GM23338 (cell line): ENCODE results near the gene SFR1. TPM values are rescaled to one million over a fixed set of nuclear protein-coding genes. Genes with fewer than 3 reads are reported as not detected.
A peak's percentile ranks its signal among the peaks of the same experiment; 100 is the strongest.

Experiments
- ATAC-seq: fragments of 200-7000 bp; cut with Tn5 transposase; 3 replicates; pipeline ENCODE4 v1.9.1; 2020
- DNase-seq: peaks from one replicate; pipeline ENCODE4 v3.0.0-alpha.2; 2015; ENCODE audit warnings: low spot score
- H2AFZ ChIP-seq: fragments of 200-600 bp; sonication (generic); 2 replicates; pipeline ENCODE4 v1.8.0; 2016; ENCODE audit warnings: antibody characterized with exemption, mild to moderate bottlenecking, moderate library complexity
- H3F3A ChIP-seq: fragments of 200-600 bp; sonication (generic); replicated peaks from 2 replicates; pipeline ENCODE4 v1.8.0; 2017; ENCODE audit warnings: antibody characterized with exemption, mixed run types, low read depth
- H3K27ac ChIP-seq: fragments of 200-600 bp; sonication (generic); 2 replicates; pipeline ENCODE4 v1.6.1; 2016; ENCODE audit warnings: low read depth
- H3K27me3 ChIP-seq: fragments of 200-600 bp; sonication (generic); 2 replicates; pipeline ENCODE4 v1.8.0; 2016; ENCODE audit warnings: mild to moderate bottlenecking, mixed run types, moderate library complexity; ENCODE audit not compliant: insufficient read depth
- H3K36me3 ChIP-seq: fragments of 200-600 bp; sonication (generic); 2 replicates; pipeline ENCODE4 v1.8.0; 2016; ENCODE audit warnings: mild to moderate bottlenecking; ENCODE audit not compliant: insufficient read depth
- H3K4me1 ChIP-seq: fragments of 200-600 bp; sonication (generic); 2 replicates; pipeline ENCODE4 v1.8.0; 2016; ENCODE audit warnings: mild to moderate bottlenecking, moderate library complexity; ENCODE audit not compliant: insufficient read depth
- H3K4me2 ChIP-seq: fragments of 200-600 bp; sonication (generic); 2 replicates; pipeline ENCODE4 v1.7.1; 2017; ENCODE audit warnings: mixed run types
- H3K4me3 ChIP-seq: fragments of 200-600 bp; sonication (generic); 2 replicates; pipeline ENCODE4 v1.6.1; 2016; ENCODE audit warnings: mixed run types
- H3K79me2 ChIP-seq: fragments of 200-600 bp; sonication (generic); replicated peaks from 2 replicates; pipeline ENCODE4 v1.8.0; 2017; ENCODE audit warnings: mild to moderate bottlenecking; ENCODE audit not compliant: insufficient read depth
- H3K9me2 ChIP-seq: fragments of 200-600 bp; sonication (generic); 2 replicates; pipeline ENCODE4 v1.8.0; 2017; ENCODE audit not compliant: insufficient read depth
- H4K20me1 ChIP-seq: fragments of 200-600 bp; sonication (generic); replicated peaks from 2 replicates; pipeline ENCODE4 v1.8.0; 2017; ENCODE audit warnings: mild to moderate bottlenecking; ENCODE audit not compliant: insufficient read depth
- H3K27ac Mint-ChIP-seq: 2 replicates; pipeline ENCODE4 v1.8.0; 2020; ENCODE audit warnings: inconsistent platforms, mild to moderate bottlenecking, moderate library complexity, mixed read lengths
- H3K27me3 Mint-ChIP-seq: 3 replicates; pipeline ENCODE4 v1.8.0; 2022; ENCODE audit warnings: low read depth, mild to moderate bottlenecking, moderate library complexity, mixed read lengths, inconsistent platforms; ENCODE audit not compliant: insufficient read depth, poor library complexity
- H3K36me3 Mint-ChIP-seq: 3 replicates; pipeline ENCODE4 v1.8.0; 2021; ENCODE audit warnings: low read depth, mild to moderate bottlenecking, inconsistent platforms, moderate library complexity, mixed read lengths
- H3K4me1 Mint-ChIP-seq: 3 replicates; pipeline ENCODE4 v1.8.0; 2020; ENCODE audit warnings: mild to moderate bottlenecking, inconsistent platforms, mixed read lengths
- H3K4me3 Mint-ChIP-seq: 3 replicates; pipeline ENCODE4 v1.8.0; 2021; ENCODE audit warnings: moderate library complexity, mild to moderate bottlenecking, inconsistent platforms, mixed read lengths
- H3K9me3 Mint-ChIP-seq: 3 replicates; pipeline ENCODE4 v1.8.0; 2020; ENCODE audit warnings: moderate library complexity, mild to moderate bottlenecking, inconsistent platforms, mixed read lengths
- CREB1 ChIP-seq: fragments of 250-450 bp; sonication (Bioruptor Pico); IDR thresholded peaks from 2 replicates; pipeline ENCODE4 v1.5.0; 2020; ENCODE audit warnings: low read depth, mild to moderate bottlenecking, moderate library complexity
- ETS1 ChIP-seq: IDR thresholded peaks from 2 replicates; pipeline ENCODE4 v1.6.1; 2016; ENCODE audit warnings: antibody characterized with exemption
- EZH2phosphoT487 ChIP-seq: fragments of 200-600 bp; sonication (generic); IDR thresholded peaks from one replicate; pipeline ENCODE4 v1.8.1; 2018; ENCODE audit warnings: antibody characterized with exemption; ENCODE audit not compliant: unreplicated experiment
- NANOG ChIP-seq: IDR thresholded peaks from 2 replicates; pipeline ENCODE4 v1.6.1; 2016; ENCODE audit warnings: antibody characterized with exemption, borderline replicate concordance
- POLR2AphosphoS5 ChIP-seq: IDR thresholded peaks from 2 replicates; pipeline ENCODE4 v1.6.1; 2016; ENCODE audit warnings: antibody characterized with exemption, low read depth
- STAT1 ChIP-seq: IDR thresholded peaks from one replicate; pipeline ENCODE4 v1.6.1; 2016; ENCODE audit warnings: antibody characterized with exemption; ENCODE audit not compliant: unreplicated experiment
- ZNF114 ChIP-seq: fragments of 250-450 bp; sonication (Bioruptor Pico); IDR thresholded peaks from 2 replicates; pipeline ENCODE4 v1.5.0; 2020; ENCODE audit warnings: mild to moderate bottlenecking, moderate library complexity
- ZNF331 ChIP-seq: fragments of 250-450 bp; sonication (Bioruptor Pico); IDR thresholded peaks from 2 replicates; pipeline ENCODE4 v1.5.0; 2020; ENCODE audit warnings: low read depth, mild to moderate bottlenecking, moderate library complexity
- long read RNA-seq: library from polyadenylated mRNA; unstranded; transcript quantifications from one replicate; pipeline ENCODE4 v2.0.0, GENCODE V29; 2020; ENCODE audit not compliant: unreplicated experiment
- polyA plus RNA-seq: library from polyadenylated mRNA; unstranded; fragments of >200 nt; fragmentation: Nextera tagmentation; extraction: Ambion mirVana; gene quantifications from 2 replicates; pipeline ENCODE4 v1.2.1, GENCODE V29; 2016
- total RNA-seq: library from RNA; depleted of rRNA; stranded (reverse); fragments of >200 nt; shearing (Covaris generic); gene quantifications from 2 replicates; pipeline ENCODE4 v1.2.3, GENCODE V29; 2014; rRNA removed
- TF ChIP-seq, protein P1 (sequence below), 2 experiments: fragments of 200-600 bp in 1 of 2; sonication (generic) in 1 of 2; conservative IDR thresholded peaks; 2 replicates each; pipeline versions ENCODE4 v1.5.1 to v1.6.1; 2016 to 2017; ENCODE audit warnings: antibody characterized with exemption in 2 of 2, low read depth in 2 of 2, mild to moderate bottlenecking in 2 of 2, moderate library complexity in 1 of 2
- TF ChIP-seq, protein P2 (sequence below): IDR thresholded peaks from one replicate; pipeline ENCODE4 v1.6.1; 2018; ENCODE audit warnings: antibody characterized with exemption; ENCODE audit not compliant: unreplicated experiment

The SFR1 gene, protein sequence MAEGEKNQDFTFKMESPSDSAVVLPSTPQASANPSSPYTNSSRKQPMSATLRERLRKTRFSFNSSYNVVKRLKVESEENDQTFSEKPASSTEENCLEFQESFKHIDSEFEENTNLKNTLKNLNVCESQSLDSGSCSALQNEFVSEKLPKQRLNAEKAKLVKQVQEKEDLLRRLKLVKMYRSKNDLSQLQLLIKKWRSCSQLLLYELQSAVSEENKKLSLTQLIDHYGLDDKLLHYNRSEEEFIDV
- total RNA-seq (8.3 and 8.8 TPM in 2 replicates), polyA plus RNA-seq (10.1 and 13.0 TPM in 2 replicates)
- long read RNA-seq, transcript SFR1-201 (4 exons, 1,438 nt): major isoform, 7 of 7 reads
- long read RNA-seq, partial matches to known transcripts: 0 of 7 reads
- long read RNA-seq, other reads (novel, unspliced or antisense): 0 of 7 reads

DNA sequence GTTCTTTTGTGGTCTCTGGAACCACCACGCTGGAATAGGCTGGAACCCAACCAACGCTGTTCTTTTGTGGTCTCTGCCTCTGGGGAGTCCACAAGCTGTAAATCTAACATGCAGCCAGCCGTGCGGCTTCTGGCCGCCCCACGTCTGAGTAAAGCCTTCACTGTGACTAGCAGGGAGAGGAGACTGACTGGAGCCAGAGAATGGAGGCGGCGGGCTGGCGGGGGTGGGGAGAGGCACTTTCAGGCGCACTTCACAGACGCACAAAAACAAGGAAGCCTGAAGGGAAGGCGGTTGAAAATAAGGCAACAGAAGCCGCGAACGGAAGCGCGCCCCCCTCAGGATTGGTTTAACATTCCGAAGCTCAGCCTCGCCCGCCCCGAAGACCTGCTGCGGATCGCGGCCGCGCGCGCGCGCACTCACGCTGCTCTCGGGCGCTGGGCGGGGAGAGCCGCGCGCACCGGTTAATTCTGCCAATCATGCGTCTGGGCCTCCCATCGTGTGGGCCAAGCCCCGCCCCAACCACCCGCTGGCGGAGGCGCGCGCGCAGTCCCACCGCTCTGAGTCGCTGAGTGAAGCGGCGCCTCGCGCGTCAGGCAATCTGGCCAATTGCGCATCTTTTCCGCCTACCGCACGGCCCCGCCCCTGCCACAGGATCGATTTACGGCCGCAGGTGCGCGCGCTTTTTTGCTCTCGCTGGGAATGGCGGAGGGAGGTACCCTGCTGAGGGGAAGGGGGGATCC is at the start of gene SFR1:
SFR1 (plus strand) TSS at position 687 of the 740 bp plus-strand sequence; CDS start at position 700, 13 bp downstream.
- DNase-seq (peak; percentile 99), ATAC-seq (peak; percentile 85)
- no peaks in the 10 kb centered on the region for H3K27me3 ChIP-seq
- H3K27ac Mint-ChIP-seq: peak within 1 kb of the TSS; percentile 100
- peaks cover 4% of the 10 kb centered on the region; the same call in 1 of the 2 replicates for H3F3A ChIP-seq
- H3K4me1 ChIP-seq: peaks cover 14% of the 10 kb centered on the region; the same call in 1 of the 2 replicates
- H3K36me3 ChIP-seq: no peaks in the 10 kb centered on the region
- peaks cover 10% of the 10 kb centered on the region for H3K36me3 Mint-ChIP-seq
- peaks cover 10% of the 10 kb centered on the region for H3K27me3 Mint-ChIP-seq
- no peaks in the 10 kb centered on the region for H3K9me3 Mint-ChIP-seq
- H2AFZ ChIP-seq: peak within 1 kb of the TSS; percentile 52
- no peaks in the 10 kb centered on the region for H3K79me2 ChIP-seq
- no peaks in the 10 kb centered on the region for H4K20me1 ChIP-seq
- peak within 1 kb of the TSS; percentile 91 for H3K4me2 ChIP-seq
- peak within 1 kb of the TSS; percentile 89 for H3K4me3 Mint-ChIP-seq
- TF ChIP-seq NANOG: no peak
- 0 out of 2 replicates have a peak, but pooled peaks have one; percentile 43 for TF ChIP-seq ETS1
- no peak for TF ChIP-seq STAT1
- TF ChIP-seq, protein P1, sequence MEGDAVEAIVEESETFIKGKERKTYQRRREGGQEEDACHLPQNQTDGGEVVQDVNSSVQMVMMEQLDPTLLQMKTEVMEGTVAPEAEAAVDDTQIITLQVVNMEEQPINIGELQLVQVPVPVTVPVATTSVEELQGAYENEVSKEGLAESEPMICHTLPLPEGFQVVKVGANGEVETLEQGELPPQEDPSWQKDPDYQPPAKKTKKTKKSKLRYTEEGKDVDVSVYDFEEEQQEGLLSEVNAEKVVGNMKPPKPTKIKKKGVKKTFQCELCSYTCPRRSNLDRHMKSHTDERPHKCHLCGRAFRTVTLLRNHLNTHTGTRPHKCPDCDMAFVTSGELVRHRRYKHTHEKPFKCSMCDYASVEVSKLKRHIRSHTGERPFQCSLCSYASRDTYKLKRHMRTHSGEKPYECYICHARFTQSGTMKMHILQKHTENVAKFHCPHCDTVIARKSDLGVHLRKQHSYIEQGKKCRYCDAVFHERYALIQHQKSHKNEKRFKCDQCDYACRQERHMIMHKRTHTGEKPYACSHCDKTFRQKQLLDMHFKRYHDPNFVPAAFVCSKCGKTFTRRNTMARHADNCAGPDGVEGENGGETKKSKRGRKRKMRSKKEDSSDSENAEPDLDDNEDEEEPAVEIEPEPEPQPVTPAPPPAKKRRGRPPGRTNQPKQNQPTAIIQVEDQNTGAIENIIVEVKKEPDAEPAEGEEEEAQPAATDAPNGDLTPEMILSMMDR (conservative IDR thresholded peaks at IDR 0.05; ENCODE audit: low read depth in 2 of 2): peak; percentile 56 to 84
- TF ChIP-seq POLR2AphosphoS5: peak; percentile 91
- peak; percentile 61 for TF ChIP-seq CREB1
- no peaks in the 10 kb centered on the region for H3K9me2 ChIP-seq
- peaks cover 25% of the 10 kb centered on the region for H3K4me1 Mint-ChIP-seq
- peak within 1 kb of the TSS; percentile 100 for H3K27ac ChIP-seq
- peak within 1 kb of the TSS; percentile 75 for H3K4me3 ChIP-seq

GRCh38 chr10:104072786-104073185 is 49.2 kb upstream of the SFR1 start:
- Mint-ChIP-seq H3K4me1 (peaks cover 11% of the 10 kb centered on the region), H3K9me3 (no peaks in the 10 kb centered on the region), H3K27ac (no peak overlapping the region), H3K36me3 (no peaks in the 10 kb centered on the region), H3K4me3 (no peak overlapping the region), H3K27me3 (peaks cover 3% of the 10 kb centered on the region)
- no peaks in the 10 kb centered on the region for H4K20me1 ChIP-seq
- peaks cover 14% of the 10 kb centered on the region for H3K9me2 ChIP-seq
- no peak overlapping the region for H3K27ac ChIP-seq
- H3K4me2 ChIP-seq: no peak overlapping the region
- H3K4me3 ChIP-seq: no peak overlapping the region
- ATAC-seq (no peak), DNase-seq (no peak)
- H3K27me3 ChIP-seq: no peaks in the 10 kb centered on the region
- H2AFZ ChIP-seq: no peak overlapping the region
- peaks cover 17% of the 10 kb centered on the region for H3K4me1 ChIP-seq
- no peaks in the 10 kb centered on the region; the same call in 1 of the 2 replicates for H3K36me3 ChIP-seq
- H3K79me2 ChIP-seq: no peaks in the 10 kb centered on the region
- H3F3A ChIP-seq: no peaks in the 10 kb centered on the region
- TF ChIP-seq EZH2phosphoT487: no peak
- no peak for TF ChIP-seq ZNF114
- TF ChIP-seq, protein P2, sequence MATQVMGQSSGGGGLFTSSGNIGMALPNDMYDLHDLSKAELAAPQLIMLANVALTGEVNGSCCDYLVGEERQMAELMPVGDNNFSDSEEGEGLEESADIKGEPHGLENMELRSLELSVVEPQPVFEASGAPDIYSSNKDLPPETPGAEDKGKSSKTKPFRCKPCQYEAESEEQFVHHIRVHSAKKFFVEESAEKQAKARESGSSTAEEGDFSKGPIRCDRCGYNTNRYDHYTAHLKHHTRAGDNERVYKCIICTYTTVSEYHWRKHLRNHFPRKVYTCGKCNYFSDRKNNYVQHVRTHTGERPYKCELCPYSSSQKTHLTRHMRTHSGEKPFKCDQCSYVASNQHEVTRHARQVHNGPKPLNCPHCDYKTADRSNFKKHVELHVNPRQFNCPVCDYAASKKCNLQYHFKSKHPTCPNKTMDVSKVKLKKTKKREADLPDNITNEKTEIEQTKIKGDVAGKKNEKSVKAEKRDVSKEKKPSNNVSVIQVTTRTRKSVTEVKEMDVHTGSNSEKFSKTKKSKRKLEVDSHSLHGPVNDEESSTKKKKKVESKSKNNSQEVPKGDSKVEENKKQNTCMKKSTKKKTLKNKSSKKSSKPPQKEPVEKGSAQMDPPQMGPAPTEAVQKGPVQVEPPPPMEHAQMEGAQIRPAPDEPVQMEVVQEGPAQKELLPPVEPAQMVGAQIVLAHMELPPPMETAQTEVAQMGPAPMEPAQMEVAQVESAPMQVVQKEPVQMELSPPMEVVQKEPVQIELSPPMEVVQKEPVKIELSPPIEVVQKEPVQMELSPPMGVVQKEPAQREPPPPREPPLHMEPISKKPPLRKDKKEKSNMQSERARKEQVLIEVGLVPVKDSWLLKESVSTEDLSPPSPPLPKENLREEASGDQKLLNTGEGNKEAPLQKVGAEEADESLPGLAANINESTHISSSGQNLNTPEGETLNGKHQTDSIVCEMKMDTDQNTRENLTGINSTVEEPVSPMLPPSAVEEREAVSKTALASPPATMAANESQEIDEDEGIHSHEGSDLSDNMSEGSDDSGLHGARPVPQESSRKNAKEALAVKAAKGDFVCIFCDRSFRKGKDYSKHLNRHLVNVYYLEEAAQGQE: no peak
- no peak for TF ChIP-seq ETS1
- no peak for TF ChIP-seq ZNF331
